Thymus (tissue), 11 donors: ENCODE data around the gene GPRIN1. TPM values are rescaled to one million over a fixed set of nuclear protein-coding genes. Genes with fewer than 3 reads are reported as not detected.
A peak's percentile ranks its signal among the peaks of the same experiment; 100 is the strongest.
"Not testable (repeated sequence)": the region's sequence is repeated elsewhere in the genome, so short reads cannot be mapped to it uniquely, and the experiment has no call there.

Experiments
- DNase-seq, 9 donors: peaks; one replicate each; pipeline ENCODE4 v3.0.0-alpha.2; 2013; ENCODE audit warnings: low spot score in 9 of 9, low read depth in 6 of 9, missing footprints in 1 of 9
- H3K27ac ChIP-seq, 2 donors: one replicate each; pipeline ENCODE4 v1.5.1; 2013; ENCODE audit warnings: control low read depth in 1 of 2, low read depth in 1 of 2, low read length in 1 of 2, mild to moderate bottlenecking in 1 of 2, moderate library complexity in 1 of 2
- H3K27me3 ChIP-seq, 2 donors: one replicate each; pipeline ENCODE4 v1.5.1; 2013; ENCODE audit warnings: low read length in 1 of 2; ENCODE audit not compliant: control insufficient read depth in 2 of 2, insufficient read depth in 1 of 2
- H3K36me3 ChIP-seq, 2 donors: one replicate each; pipeline ENCODE4 v1.5.1; 2013; ENCODE audit warnings: low read length in 1 of 2, mild to moderate bottlenecking in 1 of 2, moderate library complexity in 1 of 2; ENCODE audit not compliant: control insufficient read depth in 2 of 2, insufficient read depth in 2 of 2
- H3K4me1 ChIP-seq, 2 donors: one replicate each; pipeline ENCODE4 v1.5.1; 2013; ENCODE audit warnings: low read length in 2 of 2; ENCODE audit not compliant: control insufficient read depth in 2 of 2, insufficient read depth in 2 of 2
- H3K4me3 ChIP-seq, 2 donors: one replicate each; pipeline ENCODE4 v1.5.1; 2013; ENCODE audit warnings: low read length in 2 of 2, control low read depth in 1 of 2, mild to moderate bottlenecking in 1 of 2
- H3K9me3 ChIP-seq, 2 donors: one replicate each; pipeline ENCODE4 v1.5.1; 2013; ENCODE audit warnings: low read length in 1 of 2, mild to moderate bottlenecking in 1 of 2; ENCODE audit not compliant: control insufficient read depth in 2 of 2, insufficient read depth in 1 of 2
- WGBS: extraction: QIAGEN DNeasy Blood & Tissue Kit; methylation state at CpG from one replicate; pipeline ENCODE4 v1.1.7; 2013; 5-methylcytosine and 5-hydroxymethylcytosine counted together
- polyA plus RNA-seq: library from polyadenylated mRNA; stranded (reverse); fragments of 200-250 nt; gene quantifications from one replicate; pipeline ENCODE4 v1.2.3, GENCODE V29; 2013
- total RNA-seq: library from RNA; stranded (reverse); fragments of 120-200 nt; gene quantifications from one replicate; pipeline ENCODE4 v1.2.4, GENCODE V29; 2013
- donor health status: healthy.

The GPRIN1 gene
- total and polyA plus RNA-seq, 2 donors, result 0.82 to 2.7 TPM

DNA sequence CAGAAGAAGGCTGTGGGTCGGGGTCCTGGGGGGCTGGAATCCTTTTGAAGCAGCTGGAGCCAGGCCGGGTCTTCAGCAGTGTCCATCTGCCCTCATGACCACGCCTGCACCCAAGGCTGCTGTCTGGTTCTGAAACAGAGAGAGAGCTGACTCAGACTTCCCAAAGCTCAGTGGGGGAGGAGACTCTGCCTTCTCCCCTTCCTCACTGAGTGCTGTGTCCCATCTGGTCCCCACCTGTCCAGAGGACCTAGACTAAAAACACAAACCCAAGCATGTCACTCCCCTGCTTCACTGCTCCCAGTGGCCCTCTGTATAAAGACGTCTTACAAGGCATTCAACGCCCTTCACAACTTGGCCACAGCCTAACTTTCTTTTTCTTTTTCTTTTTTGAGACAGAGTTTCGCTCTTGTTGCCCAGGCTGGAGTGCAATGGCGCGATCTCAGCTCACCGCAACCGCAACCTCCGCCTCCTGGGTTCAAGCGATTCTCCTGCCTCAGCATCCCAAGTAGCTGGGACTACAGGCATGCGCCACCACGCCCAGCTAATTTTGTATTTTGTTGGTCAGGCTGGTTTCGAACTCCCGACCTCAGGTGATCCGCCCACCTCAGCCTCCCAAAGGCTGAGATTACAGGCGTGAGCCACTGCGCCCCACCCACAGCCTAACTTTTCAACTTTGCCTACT, 10.1 kb downstream of the GPRIN1 start:
- not testable (repeated sequence) for H3K4me3 ChIP-seq, H3K27ac ChIP-seq, DNase-seq, H3K36me3 ChIP-seq, H3K4me1 ChIP-seq, H3K9me3 ChIP-seq
- WGBS, result 96% methylated on average over 19 of the region's 19 CpGs
- H3K27me3 ChIP-seq, result peaks cover 18 to 60% of the 10 kb centered on the region in 2 donors

DNA sequence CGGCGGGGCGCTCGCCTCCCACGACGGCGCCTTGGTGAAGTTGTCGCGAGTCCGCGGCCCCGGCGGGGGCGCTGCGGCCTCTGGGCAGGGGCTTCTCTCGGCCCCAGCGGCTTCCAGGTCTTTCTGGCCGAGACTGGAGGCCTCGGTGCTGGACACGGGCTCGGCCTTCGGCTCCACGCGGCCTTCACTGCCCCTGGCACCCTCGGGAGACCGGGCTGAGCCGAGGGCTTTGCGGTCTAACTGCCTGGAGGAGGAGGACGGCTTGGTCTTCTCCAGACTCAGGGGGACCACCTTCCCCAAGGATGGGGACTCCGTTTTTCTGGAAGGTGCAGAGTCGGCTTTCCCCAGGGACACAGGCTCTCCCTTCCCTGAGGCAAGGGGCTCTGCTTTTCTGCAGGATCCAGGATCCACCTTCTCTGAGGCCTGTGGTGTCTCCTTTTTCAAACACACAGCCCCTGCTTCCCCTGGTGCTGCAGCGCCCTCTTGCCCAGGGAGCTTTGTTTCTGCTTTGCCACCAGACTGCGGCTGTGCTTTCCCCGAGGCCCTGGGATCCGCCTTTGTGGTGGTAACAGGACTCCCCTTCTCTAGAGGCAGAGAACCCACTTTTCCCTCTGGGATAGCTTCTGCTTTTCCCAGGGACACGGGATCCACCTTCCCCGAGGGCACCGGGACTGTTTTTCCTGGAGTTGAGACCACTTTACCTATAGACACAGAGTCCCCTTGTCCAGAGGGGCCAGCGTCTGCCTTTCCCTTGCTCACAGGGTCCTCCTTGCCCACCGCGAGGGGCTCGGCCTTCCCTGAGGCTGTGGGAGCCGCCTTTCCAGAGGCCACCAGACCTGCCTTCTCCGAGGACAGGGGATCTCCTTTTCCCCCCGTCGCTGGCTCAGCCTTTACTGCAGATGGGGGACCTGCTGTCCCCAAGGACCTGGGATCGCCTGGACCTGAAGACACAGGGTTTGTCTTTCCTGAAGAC, 12.3 kb downstream of the GPRIN1 start:
- Histone ChIP-seq H3K4me3 (peak overlapping the region in 1 of 2 donors; percentile 49), H3K4me1 (peaks cover 0 to 4% of the 10 kb centered on the region in 2 donors), H3K27ac (no peak overlapping the region), H3K9me3 (peaks cover 1 to 3% of the 10 kb centered on the region in 2 donors), H3K27me3 (peaks cover 18 to 54% of the 10 kb centered on the region in 2 donors), H3K36me3 (no peaks in the 10 kb centered on the region)
- WGBS, result 65% methylated on average over 47 of the region's 47 CpGs
- peak in 1 of 9 donors; percentile 14 for DNase-seq

DNA sequence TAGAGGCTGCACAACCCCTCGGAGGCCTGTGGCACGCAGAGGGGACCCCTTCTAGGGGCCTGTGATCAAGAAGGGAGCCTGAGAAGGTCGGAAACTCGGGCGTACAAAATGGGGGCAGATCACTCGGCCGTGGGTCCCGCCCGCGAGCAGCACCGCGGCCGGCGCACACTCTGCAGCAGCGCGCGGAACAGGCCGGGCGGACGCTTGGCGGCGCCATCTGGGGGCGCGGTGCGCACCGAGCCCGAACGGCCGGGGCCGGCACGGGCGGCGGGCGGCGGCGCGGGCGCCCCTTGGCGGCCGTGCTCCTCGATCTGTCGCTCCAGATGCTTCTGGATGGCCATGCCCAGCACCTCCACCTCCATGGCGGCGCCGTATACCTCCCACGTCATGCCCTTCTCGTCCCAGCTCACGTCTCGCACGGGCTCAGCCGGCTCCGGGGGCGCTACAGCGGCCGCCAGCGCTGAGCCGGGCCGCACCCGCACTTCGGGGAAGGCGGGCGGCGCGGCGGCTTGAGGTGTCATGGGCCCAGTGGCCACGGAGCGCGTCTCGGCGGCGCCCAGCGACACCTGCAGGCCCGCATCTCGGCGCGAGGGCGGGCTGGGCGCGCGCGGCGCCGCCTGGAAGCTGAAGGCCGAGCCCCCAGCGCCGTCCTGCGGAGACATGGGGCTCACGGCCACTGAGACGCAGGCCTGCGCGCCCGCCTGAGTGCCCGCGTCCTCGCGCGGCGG, 13.1 kb downstream of the GPRIN1 start:
- peak in 3 of 9 donors; percentile 28 to 61 (median 44) for DNase-seq
- Histone ChIP-seq H3K4me3 (peak overlapping the region in 1 of 2 donors; percentile 49), H3K27me3 (peaks cover 18 to 49% of the 10 kb centered on the region in 2 donors), H3K36me3 (no peaks in the 10 kb centered on the region), H3K9me3 (peaks cover 1 to 3% of the 10 kb centered on the region in 2 donors), H3K4me1 (peaks cover 0 to 4% of the 10 kb centered on the region in 2 donors), H3K27ac (no peak overlapping the region)
- 6% methylated on average over 98 of the region's 98 CpGs for WGBS

DNA sequence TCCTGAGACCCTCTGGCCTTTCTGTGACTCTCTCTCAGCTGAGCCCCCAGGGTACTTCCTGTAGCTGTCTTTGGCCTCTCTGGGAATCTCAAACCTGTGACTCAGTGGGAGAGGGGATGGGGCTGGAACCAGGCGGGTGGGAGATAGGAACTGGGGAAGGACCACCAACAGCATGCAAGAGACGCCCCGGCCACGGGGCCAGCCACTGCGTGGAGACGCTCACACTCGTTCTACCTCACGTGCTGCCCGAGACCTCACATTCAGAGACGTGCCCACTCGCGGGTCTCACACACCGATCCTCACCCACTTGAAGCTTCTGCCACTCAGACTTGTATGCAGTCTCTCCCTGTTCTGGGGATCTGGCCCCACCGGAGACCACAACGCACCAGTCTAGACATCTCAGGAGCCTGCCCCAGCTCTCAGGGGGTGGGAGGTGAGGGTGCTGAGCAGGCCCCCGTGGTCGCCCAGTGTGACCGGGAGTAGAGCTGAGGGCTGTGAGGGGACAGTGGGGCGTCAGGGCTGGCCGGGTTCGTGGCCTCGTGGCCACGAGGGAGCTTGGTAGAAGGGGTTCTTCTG, 13.8 kb downstream of the GPRIN1 start:
- Histone ChIP-seq H3K27ac (no peak overlapping the region), H3K9me3 (peaks cover 1 to 6% of the 10 kb centered on the region in 2 donors), H3K36me3 (no peaks in the 10 kb centered on the region), H3K4me1 (peaks cover 0 to 4% of the 10 kb centered on the region in 2 donors), H3K4me3 (no peak overlapping the region), H3K27me3 (peaks cover 18 to 43% of the 10 kb centered on the region in 2 donors)
- no peak for DNase-seq
- 89% methylated on average over 23 of the region's 23 CpGs for WGBS

DNA sequence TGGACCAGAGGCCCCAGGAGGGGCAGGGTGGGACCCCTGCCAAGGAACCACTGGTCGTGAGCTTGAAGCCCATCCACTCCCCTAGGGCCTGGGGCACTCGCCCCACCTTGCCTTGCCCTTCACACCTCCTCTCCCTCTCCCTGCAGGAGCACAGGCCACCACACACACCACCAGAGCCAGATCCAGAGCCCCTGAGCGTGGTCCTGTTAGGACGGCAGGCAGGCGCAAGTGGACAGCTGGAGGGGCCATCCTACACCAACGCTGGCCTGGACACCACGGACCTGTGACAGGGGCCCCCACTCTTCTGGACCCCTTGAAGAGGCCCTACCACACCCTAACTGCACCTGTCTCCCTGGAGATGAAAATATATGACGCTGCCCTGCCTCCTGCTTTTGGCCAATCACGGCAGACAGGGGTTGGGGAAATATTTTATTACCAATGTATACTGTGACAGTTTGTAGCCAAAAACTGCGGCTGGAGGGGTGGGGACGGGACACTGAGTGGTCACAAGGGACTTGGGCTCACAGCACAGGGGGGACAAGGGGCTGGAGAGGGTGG, 14.5 kb downstream of the GPRIN1 start:
- Histone ChIP-seq H3K4me3 (no peak overlapping the region), H3K36me3 (no peaks in the 10 kb centered on the region), H3K27ac (no peak overlapping the region), H3K27me3 (peaks cover 18 to 43% of the 10 kb centered on the region in 2 donors), H3K4me1 (peaks cover 0 to 4% of the 10 kb centered on the region in 2 donors), H3K9me3 (peaks cover 1 to 12% of the 10 kb centered on the region in 2 donors)
- no peak for DNase-seq
- 93% methylated on average over 11 of the region's 11 CpGs for WGBS

DNA sequence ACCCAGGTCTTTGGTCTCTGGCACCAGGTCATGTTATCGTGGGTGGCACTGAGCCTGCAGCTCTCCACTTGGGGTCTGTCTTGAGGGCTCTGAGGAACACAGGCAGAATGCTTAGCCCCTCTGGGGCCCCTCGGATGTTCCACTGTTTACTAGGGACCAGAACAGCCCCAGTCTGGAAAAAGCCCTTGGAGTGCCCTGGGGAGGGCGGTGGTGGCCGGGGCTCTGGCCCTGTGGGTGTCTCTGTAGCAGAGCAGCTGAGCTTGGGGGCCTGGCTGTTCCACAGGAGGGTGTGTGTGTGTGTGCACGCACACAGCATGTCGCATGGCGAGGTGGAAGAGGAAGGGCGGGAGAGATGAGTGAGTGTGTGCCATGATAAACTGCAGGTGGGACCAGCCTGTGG, 15.4 kb downstream of the GPRIN1 start:
- H3K27me3 ChIP-seq, result peaks cover 18 to 42% of the 10 kb centered on the region in 2 donors
- H3K27ac ChIP-seq, result no peak overlapping the region
- WGBS, result 93% methylated on average over 8 of the region's 8 CpGs
- H3K4me3 ChIP-seq, result no peak overlapping the region
- no peak for DNase-seq
- H3K4me1 ChIP-seq, result peaks cover 0 to 4% of the 10 kb centered on the region in 2 donors
- H3K9me3 ChIP-seq, result peaks cover 1 to 16% of the 10 kb centered on the region in 2 donors
- H3K36me3 ChIP-seq, result no peaks in the 10 kb centered on the region

DNA sequence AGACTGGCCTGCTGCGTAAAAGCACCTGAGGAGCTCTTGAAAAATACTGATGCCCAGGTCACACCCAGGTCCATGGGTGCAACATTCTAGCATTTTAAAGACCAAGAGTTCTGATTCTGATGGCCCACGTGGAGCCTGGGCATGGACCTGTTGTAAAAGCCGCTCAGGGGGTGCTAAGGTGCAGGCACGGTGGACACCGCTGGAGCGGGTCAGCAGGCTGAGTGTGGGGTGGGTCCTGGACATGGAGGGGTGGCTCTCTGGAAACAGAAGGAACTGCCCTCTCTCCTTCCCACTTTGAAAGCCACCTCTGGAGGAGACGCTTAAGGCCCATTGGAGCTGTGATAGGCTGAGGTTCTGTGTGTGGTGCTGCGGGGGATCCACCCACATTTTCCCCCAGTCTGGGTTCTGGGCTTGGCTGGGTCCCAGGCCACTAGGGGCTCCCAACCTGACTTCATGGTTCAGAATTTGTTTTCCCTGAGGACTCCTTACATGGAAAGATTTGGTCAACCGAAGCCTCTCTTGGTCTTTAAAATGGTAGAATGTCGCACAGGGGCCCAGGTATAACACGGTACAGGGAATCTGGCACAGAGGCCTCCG, 16.6 kb downstream of the GPRIN1 start:
- Histone ChIP-seq H3K36me3 (no peaks in the 10 kb centered on the region), H3K27ac (no peak overlapping the region), H3K27me3 (peaks cover 18 to 32% of the 10 kb centered on the region in 2 donors), H3K9me3 (peaks cover 1 to 16% of the 10 kb centered on the region in 2 donors), H3K4me1 (peaks cover 0 to 4% of the 10 kb centered on the region in 2 donors), H3K4me3 (no peak overlapping the region)
- DNase-seq, result no peak
- WGBS, result 94% methylated on average over 12 of the region's 12 CpGs

DNA sequence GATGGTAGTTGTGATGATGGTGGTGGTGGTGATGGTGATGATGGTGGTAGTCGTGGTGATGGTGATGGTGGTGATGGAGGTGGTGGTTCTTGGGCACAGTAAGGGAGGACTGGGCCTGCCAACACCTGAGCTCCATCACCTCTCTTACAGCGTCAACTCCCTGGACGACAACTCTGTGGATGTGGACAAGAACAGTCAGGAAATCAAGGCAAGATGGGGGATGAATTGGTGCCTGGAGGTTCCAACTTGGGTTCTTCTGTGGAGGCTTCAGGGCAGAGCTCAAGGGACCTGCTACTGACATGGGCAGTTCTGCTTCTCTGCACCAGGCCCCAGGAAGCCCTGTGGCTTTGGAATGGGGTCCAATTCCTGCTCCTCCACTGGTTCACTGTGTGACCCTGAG, 17.4 kb downstream of the GPRIN1 start:
- H3K27me3 ChIP-seq, result peaks cover 13 to 24% of the 10 kb centered on the region in 2 donors
- no peak overlapping the region for H3K27ac ChIP-seq
- peaks cover 1 to 13% of the 10 kb centered on the region in 2 donors for H3K9me3 ChIP-seq
- no peaks in the 10 kb centered on the region for H3K36me3 ChIP-seq
- 98% methylated on average over 3 of the region's 3 CpGs for WGBS
- no peak for DNase-seq
- H3K4me1 ChIP-seq, result peaks cover 0 to 4% of the 10 kb centered on the region in 2 donors
- no peak overlapping the region for H3K4me3 ChIP-seq
